NCI-H1930 (cell line): ENCODE data around the gene SPATS2.
A peak's percentile ranks its signal among the peaks of the same experiment; 100 is the strongest.
"Not testable (repeated sequence)": the region's sequence is repeated elsewhere in the genome, so short reads cannot be mapped to it uniquely, and the experiment has no call there.

Experiments used
- DNase-seq, 2 experiments: peaks; one replicate each; lab custom pipeline; 2025; lab: John Stamatoyannopoulos, UW

The SPATS2 gene

GRCh38 chr12:49367381-49368239 lies at the start of gene SPATS2:
SPATS2 (plus strand) TSS chr12:49367462; CDS start chr12:49461013, 93,551 bp downstream.
- DNase-seq: no peak

DNA sequence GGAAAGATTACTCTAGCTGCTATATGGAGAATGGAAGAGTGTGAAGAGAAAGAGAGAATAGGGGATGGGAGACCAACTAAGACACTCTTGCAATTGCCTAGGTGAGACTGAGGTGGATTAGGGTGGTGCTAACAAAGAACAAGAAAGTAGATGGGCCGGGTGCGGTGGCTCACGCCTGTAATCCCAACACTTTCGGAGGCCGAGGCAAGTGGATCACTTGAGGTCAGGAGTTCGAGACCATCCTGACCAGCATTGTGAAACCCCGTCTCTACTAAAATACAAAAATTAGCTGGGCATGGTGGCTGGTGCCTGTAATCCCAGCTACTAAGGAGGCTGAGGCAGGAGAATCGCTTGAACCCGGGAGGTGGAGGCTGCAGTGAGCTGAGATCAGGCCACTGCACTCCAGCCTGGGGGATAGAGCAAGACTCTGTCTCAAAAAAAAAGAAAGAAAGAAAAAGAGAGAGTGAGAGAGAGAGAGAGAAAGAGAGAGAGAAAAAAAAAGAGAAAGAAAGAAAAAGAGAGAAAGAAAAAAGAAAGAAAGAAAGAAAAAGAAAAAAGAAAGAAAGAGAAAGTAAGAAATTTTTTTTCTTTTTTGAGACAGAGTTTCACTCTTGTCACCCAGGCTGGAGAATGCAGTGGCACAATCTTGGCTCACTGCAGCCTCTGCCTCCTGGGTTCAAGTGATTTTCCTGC lies 46.7 kb upstream of the SPATS2 start:
- DNase-seq: not testable (repeated sequence)

GRCh38 chr12:49322367-49322707 lies 44.9 kb upstream of the SPATS2 start:
- DNase-seq: no peak

DNA sequence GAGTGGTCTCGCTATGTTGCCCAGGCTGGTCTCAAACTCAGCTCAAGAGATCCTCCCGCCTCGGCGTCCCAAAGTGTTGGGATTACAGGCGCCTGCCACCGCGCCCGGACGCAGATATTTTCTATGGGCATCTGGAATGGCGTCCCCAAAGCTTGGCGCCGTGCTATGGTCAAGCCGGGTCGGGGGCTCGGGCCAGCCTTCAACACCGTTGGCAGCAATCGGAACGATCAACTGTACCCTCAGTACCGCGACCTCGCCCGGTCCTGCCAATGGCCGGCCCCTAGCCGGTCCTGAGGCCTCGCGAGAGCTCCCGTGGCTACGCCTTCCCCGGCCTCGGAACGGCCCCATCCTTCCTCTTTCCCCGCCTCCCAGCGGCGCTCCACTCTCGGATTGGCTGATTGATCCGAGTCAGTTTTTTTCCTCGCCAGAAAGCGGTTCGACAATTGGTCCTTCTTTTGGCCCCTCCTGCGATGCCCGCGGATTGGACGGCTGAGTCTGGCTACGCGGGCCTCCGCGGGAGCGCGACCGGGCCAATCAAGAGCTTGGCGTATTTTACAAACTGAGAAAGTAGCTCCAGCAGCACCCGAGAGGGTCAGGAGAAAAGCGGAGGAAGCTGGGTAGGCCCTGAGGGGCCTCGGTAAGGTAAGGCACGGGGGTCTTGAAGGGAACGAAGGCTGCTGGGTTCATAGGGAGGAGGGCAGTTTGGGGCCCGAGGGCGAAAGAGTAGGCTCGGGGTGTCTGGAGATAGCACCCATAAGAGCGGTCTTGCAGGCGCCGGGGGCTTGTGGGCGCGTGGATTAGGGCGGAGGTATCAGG lies 44.3 kb upstream of the SPATS2 start, which contains the start of gene TROAP:
TSS of gene TROAP (plus strand) at position 548 of the 816 bp plus-strand sequence. CDS start 354 bp downstream, outside the sequence.
- peak; percentile 97 to 98 for DNase-seq

GRCh38 chr12:49323524-49324097 lies 43.7 kb upstream of the SPATS2 start:
- no peak for DNase-seq

DNA sequence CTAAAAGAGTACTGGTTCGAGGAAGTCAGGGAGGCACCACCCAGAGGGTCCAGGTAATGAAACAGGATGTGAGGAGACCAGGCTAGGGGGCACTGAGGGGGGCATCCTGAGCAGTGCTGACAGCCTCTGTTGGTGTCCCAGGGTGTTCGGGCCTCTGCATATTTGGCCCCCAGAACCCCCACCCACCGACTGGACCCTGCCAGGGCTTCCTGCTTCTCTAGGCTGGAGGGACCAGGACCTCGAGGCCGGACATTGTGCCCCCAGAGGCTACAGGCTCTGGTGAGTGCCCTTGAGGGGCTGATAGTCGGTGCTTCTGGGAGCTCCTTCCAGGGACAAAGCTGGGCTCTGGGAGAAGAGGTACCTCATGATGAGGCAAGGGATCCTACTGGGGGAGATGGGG lies 41.7 kb upstream of the SPATS2 start:
- no peak for DNase-seq

DNA sequence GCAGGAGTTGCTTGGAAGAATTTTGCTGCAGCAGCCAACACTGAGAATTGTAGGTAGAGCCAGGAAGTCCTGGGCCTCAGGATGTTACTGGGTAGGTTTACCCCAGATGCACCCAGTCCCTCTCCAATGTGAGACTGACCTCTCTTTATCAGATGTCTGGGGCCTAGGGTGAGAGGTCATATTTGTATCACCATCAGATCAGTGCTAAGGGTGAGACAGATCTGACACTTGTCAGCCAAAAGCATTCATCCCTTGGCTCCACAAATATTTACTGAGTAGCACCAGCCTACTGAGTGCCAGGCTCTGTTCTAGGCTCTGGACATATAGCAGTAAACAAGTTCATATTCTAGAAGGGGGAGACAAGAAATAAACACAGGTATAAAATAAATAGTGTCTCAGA lies 39.9 kb upstream of the SPATS2 start:
- DNase-seq: no peak

DNA sequence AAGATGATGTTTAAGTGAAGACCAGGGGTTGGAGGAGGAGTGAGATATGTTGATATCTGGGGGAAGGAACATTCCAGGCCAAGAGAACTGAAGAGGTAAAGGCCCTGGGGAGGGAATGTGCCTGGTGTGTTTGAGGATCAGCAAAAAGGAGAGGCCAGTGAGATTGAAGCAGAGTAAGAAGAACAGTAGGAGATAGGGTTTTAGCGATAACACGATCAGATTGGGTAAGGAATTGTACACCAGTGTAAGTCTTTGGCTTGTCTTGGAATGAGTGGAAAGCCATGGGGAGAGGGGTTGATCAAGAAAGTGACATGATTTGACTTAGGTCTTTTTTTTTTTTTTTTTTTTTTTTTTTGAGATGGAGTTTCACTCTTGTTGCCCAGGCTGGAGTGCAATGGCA lies 39.4 kb upstream of the SPATS2 start:
- DNase-seq: no peak

DNA sequence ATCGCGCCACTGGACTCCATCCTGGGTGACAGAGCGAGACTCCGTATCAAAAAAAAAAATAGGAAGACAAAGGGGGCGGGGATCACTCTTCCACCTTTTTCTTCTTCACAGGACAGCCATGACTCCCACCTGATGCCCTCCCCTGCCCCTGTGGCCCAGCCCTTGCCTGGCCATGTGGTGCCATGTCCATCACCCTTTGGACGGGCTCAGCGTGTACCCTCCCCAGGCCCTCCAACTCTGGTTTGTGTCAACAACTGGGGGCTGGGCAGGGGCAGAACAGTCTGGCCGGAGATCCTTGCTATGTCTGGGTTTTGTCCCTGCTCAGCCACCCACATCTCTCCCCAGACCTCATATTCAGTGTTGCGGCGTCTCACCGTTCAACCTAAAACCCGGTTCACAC lies 38.4 kb upstream of the SPATS2 start:
- DNase-seq: no peak

GRCh38 chr12:49330032-49330619 lies 37.1 kb upstream of the SPATS2 start:
- DNase-seq: no peak

DNA sequence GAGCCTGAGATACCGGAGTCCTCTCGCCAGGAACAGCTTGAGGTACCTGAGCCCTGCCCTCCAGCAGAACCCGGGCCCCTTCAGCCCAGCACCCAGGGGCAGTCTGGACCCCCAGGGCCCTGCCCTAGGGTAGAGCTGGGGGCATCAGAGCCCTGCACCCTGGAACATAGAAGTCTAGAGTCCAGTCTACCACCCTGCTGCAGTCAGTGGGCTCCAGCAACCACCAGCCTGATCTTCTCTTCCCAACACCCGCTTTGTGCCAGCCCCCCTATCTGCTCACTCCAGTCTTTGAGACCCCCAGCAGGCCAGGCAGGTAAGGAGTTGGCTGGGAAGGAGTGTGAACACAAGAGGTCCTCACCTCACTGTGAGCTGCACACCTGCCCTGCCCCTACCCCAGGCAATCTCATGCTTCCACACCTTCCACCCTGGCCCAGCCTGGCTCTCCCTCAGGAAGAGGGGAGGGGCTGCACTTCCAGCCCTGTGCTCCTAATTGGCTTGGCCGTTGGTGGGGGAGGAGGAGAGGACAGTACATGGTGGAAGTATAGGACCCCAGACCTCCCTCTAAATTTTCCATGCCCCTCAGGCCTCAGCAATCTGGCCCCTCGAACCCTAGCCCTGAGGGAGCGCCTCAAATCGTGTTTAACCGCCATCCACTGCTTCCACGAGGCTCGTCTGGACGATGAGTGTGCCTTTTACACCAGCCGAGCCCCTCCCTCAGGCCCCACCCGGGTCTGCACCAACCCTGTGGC lies 36.5 kb upstream of the SPATS2 start:
- DNase-seq: no peak

DNA sequence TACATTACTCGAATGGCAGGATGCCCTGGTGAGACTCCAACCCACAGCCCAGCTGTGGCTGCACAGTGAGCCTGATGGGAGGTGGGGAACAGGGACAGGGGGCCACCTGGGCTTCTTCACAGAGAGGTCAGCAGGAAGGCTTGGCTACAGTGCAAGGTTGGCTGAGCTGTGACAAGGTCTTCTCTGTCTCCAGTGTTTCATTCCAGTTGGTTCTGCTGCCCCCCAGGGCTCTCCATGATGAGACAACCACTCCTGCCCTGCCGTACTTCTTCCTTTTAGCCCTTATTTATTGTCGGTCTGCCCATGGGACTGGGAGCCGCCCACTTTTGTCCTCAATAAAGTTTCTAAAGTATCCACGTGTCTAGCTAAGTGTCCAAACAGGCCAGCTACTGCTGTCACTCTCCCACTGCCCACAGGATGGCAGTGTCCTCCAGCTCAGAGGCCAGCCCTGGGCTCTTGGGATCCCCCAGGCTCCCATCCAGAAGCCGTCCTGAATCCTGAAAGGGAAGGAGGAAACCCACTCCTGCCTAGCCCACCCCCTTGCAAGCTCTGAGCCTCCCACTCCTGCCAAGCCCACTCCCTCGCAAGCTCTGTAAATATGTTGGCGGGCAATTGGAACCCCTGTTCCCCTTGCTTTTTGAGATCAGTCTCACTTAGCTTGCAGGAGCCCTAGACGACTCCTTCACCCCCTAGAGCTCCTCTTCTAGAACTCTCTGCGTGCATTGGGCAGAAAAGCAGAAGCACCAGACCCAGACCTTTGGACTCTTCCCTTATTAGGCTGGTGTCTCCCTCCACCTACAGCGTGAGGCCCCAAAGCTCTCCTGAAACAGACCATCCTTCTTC lies 35.7 kb upstream of the SPATS2 start:
- DNase-seq: peak in 1 of 2 experiments; percentile 49

DNA sequence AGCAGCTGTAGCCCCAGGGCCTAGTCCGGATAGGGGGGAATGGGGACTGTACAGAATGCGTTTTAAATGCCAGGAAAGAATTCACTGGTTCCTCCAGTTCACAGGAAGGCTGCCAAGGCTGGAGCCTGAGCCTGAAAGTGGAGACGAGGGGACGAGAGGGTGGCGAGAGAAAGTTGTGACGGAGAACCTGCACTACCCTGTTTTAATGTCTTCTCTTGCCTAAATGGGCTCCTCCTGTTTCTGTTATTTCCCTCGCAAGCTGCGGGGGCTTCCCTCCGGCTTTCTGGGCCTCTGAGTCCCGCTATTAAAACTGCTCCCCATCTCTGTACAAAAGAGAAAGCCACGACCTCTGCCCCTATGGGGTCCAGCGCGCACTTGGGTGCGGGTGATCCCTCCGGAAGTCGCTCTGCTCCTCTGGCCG lies 34.8 kb upstream of the SPATS2 start:
- DNase-seq: no peak

DNA sequence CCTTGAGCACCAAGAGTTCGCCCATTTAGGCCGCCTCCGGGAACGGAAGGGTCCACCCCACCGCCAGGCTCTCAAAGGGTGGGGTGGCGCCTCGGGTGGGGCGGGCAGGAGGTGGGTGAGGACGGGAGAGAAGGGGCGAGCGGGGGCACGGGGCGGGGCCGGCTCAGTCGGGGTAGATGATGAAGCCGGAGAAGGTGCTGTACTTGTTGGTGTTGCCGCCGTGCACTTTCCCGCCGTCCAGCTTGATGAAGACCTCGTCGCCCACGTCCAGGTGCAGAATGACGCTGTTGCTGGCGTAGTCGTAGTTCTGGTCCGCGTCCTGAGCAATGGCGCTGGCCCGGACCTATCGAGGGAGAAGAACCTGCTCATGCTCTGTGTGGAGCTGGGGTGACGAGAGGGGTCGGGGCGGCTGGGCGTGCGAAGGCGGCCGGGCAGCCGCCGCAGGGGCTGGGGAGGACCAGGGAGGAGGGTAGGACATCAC lies 34.3 kb upstream of the SPATS2 start:
- DNase-seq: no peak

DNA sequence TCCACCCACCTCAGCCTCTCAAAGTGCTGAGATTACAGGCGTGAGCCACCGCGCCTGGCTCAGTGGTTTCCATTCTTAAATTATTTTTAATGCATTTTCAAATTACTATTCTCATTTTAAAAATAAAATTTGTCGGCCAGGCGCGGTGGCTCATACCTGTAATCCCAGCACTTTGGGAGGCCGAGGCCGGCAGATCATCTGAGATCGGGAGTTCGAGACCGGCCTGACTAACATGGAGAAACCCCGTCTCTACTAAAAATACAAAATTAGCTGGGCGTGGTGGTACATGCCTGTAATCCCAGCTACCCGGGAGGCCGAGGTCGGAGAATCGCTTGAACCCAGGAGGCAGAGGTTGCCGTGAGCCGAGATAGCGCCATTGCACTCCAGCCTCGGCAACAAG lies 33.5 kb upstream of the SPATS2 start:
- not testable (repeated sequence) for DNase-seq

DNA sequence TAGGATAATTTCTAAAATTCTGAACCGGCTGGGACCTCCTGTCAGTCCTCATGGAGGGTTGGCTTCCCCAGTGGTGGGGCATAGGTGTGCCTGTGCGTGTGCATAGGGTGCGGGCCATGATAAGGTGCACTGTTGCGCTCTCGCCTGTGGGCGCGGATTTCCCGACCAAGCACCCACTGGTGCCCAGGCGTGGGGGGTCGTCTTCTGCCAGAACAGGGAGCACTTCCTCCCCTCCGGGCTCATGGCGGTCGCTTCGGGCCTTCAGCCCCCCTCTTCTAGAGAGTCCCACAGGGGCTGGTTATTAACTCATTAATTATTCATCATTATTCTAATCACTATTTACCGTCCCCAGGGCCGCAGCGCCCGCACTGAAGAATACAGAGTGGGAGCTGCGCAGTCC lies 33.0 kb upstream of the SPATS2 start:
- no peak for DNase-seq

DNA sequence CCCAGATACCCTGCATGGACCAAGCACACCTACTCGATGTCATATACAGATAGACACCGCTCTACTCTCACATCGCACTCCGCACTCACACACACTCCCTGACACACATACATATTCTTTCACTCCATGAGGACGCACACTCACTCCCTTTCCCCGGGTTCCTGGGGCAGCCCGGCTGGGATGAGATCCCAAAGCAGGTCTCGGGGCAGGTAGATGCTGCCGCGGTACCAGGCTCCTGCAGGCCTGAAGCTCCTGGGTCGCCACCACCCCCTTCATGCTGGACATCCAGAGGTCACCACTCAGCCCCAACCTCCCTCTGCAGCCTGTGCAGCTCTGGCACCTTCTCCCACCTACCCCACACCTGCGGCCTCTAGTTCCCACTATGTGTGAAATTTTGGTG lies 32.6 kb upstream of the SPATS2 start:
- DNase-seq: no peak

DNA sequence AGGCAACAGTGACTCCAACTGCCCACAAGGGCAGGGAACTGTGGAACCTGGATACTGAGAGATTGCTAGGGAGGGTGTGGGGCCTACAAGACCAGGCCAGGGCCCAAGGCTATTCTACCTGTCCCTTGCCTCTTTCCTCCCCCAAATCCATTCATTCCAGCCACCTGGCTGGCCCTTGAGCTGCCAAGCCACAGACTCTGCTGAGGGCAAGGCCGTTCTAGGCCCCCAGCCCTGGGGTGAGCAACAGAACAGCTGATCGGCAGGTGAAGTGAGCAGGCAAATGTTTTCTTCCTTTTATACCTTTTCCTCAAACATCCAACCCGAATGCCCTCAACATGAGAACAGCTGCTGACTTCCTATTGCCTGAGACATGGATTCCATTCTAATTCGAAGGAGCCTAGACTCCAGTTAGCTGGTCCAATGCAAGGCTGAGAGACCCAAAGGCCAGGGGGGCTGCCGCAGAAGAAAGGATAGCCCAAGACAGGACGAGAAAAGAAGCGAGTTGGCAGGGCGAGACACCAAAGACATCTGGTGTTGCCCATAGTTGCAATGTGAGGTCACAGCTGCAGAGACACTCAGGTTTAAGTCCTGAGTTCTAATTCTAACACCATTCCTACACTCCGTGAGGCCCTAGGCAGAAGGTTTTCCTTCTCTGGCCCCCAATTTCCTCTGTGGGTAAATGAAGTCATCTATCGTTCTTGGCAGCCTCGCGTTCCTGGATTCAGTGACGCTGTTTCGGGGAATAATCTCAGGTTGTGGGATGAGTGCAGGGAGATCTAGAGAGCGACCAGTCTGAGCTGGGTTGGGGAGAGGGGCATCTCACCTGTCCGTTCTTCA lies 31.9 kb upstream of the SPATS2 start:
- DNase-seq: no peak
